Sigmoid colon (tissue), 4 donors: Measurements from ENCODE around the gene TRIO.

Experiments used
- CTCF ChIP-seq, 4 experiments: fragments of 450-650 bp in 3 of 4; fragments of 200-600 bp in 1 of 4; IDR thresholded peaks; one replicate each; pipeline ENCODE4 v1.5.1; 2016 to 2019; ENCODE audit warnings: antibody characterized with exemption in 4 of 4, mild to moderate bottlenecking in 3 of 4, moderate library complexity in 2 of 4
- EP300 ChIP-seq, 4 donors: sonication (generic); formaldehyde crosslinking; IDR thresholded peaks; one replicate each; pipeline ENCODE4 v1.6.1; 2017; ENCODE audit warnings: antibody characterized with exemption in 4 of 4
- POLR2A ChIP-seq, 2 donors: fragments of 450-650 bp; IDR thresholded peaks; one replicate each; pipeline ENCODE4 v1.6.1; 2016; ENCODE audit warnings: antibody characterized with exemption in 2 of 2, mild to moderate bottlenecking in 2 of 2, moderate library complexity in 2 of 2

GRCh38 chr5:14339468-14339867 lies 196.3 kb downstream of the TRIO start:
- no peak for TF ChIP-seq EP300 (IDR thresholded peaks at IDR 0.05)
- no peak for TF ChIP-seq CTCF (IDR thresholded peaks at IDR 0.05)
- no peak for TF ChIP-seq POLR2A (IDR thresholded peaks at IDR 0.05)
